GM21515 (cell line): ENCODE data around the gene CDKN2AIPNL.
"Not testable (repeated sequence)": the region's sequence is repeated elsewhere in the genome, so short reads cannot be mapped to it uniquely, and the experiment has no call there.

Experiments used
- ATAC-seq: cut with Tn5 transposase; IDR thresholded peaks from one replicate; pipeline ENCODE4 v1.9.1; 2021; ENCODE audit not compliant: unreplicated experiment

Gene CDKN2AIPNL

DNA sequence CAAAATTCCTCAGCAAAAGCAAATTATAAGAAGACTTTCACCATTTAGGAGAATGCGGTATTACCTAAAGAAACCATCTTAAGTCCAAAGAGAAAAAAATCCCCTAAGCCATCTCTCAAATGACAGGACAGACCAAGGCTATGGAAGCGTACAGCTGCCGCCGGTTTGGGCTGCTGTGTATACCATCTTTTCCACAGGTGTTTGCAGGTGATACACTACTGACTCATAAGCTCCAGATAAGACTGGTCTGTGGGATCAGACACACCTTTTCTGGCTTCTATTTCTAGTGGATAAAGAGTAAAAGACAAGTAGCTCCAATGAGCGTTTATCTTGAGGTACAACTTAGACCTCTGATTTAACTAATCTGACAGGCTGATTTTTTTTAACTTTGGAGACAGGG, 7.7 kb downstream of the CDKN2AIPNL start:
- ATAC-seq = no peak

DNA sequence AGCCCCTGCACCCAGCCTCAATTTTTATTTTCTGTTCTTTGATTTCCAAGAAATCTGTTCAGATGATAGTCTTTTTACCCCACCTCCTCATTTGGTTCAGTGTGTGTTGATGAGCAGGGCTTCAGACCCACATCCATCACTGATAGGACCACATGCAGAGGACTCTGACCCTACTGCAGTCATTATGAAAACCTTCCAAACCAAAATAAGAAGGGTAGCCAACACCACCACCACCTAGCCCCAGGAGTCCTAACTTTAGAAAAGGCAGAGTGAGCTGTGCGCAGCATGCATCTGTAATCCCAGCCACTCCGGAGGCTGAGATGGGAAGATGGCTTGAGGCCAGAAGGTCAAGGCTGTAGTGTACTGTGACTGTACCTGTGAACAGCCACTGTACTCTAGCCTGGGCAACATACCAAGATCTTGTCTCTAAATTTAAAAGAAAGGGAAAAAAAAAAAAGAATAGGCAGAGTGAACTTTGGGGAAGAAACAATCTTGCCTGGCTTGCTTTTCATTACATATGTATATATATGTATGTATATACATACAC, 13.0 kb downstream of the CDKN2AIPNL start:
- no peak for ATAC-seq

DNA sequence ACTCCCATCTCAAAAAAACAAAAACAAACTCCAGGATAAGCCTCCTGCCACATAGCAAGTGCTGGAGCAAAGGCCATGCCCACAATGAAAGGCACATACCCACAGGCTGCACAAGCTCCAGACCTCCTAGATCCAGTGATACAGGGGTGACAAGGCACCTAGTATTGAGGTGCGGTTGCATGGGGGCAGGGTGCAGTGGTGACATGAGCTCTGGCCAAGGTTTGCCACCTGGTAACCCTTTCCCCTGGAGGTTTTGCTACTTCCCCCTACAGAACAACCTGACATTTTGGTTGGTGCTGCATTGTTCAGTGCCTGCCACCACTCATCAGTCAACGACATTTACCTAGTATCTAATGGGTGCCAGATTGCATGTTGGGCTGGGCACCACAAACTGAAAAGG, 14.5 kb downstream of the CDKN2AIPNL start:
- no peak for ATAC-seq

DNA sequence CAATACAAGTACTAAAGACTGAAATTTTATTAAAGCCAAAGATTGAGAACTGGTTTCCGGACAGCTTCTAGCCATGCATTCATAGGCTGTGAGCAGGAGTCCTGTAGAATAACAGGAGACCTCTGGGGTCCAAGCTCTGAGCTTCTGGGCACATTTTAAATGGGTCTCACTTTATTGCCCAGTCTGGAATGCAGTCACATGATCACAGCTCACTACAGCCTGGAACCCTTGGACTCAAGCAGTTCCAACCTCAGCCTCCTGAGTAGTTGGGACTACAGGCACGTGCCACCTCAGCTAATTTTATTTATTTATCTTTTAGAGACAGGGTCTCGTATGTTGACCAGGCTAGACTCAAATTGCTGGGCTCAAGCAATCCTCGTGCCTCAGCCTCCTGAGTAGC, 15.4 kb downstream of the CDKN2AIPNL start:
- ATAC-seq = no peak

DNA sequence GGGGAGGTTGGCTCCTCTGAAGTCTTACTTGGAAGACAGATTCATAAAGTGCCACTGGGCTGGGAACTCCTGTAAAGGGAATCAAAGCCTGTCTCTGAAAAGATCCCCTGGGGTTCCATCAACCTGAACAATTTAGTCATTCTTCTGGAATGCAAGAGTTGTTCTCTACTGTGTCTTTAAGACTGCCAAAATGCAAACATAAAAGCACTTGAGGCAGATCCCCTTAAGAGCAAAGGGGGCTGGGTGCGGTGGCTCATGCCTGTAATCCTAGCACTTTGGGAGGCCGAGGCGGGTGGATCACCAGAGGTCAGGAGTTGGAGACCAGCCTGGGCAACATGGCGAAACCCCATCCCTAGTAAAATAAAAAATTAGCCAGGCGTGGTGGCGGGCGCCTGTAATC, 16.7 kb downstream of the CDKN2AIPNL start:
- no peak for ATAC-seq

DNA sequence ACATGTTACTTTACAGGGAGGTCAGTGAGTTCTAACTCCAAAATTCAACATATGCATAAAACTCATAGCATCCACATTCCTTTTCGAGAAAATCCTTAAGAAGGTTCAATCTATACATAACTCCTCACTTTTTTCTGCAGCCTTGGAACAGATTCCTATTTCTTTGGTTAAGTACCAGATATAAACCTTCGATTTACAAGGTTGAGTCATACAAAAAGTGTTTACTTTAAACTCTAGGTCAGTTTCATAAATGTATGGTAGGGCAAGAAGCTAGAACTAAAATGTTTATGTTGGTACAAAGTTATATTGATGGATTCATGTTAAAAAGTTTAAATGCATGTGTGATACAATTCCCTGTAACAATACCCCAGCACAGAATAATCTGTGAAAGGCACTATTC, 19.4 kb downstream of the CDKN2AIPNL start:
- no peak for ATAC-seq

DNA sequence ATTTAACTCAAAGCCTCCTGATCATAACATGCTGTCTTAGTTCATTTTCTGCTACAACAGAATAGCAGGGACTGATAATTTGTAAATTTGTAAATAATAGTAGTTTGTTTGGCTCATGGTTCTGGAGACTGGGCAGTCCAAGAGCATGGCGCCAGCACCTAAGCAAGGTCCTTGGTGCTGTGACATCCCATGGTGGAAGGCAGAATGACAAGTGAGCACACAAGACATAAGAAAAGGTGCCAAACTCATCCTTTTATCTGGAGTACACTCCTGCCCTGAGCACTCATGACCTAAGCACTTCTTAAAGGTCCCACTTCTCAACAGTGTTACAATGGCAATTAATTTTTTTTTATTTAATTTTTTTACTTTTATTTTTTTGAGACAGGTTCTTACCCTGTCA, 24.2 kb downstream of the CDKN2AIPNL start:
- no peak for ATAC-seq

DNA sequence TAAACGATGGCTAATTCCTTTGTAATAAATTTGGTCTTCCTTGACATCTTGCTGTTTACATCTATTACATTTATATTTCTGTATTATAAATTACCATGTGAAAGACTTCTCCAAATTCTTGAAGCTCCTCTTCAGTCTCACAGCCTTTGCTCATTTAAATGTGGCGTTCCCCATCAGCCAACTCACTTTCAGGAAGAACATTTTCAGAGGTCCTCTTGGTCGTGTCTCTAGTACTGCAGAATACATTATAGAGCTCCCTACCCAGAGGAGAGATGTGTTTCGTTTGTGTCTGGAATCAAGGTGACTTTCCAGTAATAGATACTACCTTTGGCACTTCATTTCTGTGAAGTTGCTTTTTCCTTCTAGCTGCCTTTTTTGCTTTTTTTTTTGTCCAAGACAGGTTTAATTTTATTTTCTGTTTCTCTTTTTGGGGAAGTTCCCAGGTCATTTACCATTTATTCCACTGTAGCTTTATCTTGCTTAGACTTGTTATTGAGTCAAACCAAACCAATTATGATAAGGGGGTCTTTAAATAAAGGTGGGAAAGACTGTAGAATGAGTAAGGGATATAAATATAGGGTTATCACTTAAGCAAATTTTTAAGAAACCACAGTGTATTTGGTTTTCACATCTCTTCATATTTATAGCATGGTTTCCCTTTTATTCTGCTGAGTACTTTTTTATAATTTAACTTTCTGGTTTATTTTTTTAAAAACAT, 27.5 kb downstream of the CDKN2AIPNL start:
- ATAC-seq = no peak

DNA sequence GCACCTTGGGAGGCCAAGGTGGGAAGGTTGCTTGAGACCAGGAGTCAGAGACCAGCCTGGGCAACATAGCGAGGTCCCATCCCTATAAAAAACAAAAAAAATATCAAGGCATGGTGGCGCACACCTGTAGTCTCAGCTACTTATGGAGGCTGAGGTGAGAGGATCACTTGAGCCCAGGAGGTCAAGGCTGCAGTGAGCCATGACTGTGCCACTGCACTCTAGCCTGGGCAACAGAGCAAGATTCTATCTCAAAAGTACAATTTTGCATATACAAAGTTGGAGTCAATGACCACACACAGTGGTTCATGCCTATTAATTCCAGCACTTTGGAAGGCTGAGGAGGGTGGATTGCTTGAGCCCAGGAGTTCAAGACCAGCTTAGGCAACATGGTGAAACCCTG, 29.5 kb downstream of the CDKN2AIPNL start:
- ATAC-seq = not testable (repeated sequence)

DNA sequence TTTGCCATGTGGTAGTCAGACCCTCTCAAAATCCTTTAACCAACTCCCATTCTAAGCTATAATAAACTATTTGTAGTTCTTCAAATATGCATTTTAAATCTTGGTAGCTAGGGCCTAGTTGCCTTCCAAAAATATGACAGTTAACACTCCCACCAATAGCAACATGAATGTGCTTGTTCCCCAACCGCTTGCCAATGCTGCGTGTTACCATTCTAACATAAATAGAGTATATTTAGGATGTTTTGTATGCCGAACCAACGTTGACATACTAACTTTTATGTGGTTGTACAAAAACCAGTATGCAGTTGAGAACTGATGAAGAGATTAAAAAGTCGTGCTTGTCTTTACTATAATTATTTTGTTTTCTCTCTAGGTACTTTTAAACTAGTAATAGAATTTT, 31.3 kb downstream of the CDKN2AIPNL start:
- no peak for ATAC-seq

DNA sequence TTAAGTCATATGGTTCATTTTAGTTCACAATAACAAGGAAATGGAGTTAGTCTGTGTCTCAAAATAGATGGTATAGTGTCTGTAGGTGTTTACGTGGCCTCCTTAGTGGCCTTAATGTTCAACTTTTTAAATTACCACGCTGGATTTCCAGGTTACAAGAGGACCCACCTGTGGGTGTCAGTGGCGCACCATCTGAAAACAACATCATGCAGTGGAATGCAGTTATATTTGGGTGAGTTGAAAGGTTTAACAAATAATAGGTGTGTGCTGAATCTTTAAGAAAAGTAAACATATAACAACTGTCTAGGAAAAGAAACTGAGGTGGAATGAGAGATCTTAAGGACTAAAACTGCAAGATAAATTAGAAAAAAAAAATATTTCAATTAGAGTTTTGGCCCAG, 37.4 kb downstream of the CDKN2AIPNL start:
- no peak for ATAC-seq

DNA sequence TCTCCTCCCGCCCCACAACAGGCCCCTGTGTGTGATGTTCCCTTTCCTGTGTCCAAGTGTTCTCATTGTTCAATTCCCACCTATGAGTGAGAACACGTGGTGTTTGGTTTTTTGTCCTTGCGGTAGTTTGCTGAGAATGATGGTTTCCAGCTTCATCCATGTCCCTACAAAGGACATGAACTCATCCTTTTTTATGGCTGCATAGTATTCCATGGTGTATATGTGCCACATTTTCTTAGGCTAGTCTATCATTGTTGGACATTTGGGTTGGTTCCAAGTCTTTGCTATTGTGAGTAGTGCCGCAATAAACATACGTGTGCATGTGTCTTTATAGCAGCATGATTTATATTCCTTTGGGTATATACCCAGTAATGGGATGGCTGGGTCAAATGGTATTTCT, 38.0 kb downstream of the CDKN2AIPNL start:
- ATAC-seq = not testable (repeated sequence)

DNA sequence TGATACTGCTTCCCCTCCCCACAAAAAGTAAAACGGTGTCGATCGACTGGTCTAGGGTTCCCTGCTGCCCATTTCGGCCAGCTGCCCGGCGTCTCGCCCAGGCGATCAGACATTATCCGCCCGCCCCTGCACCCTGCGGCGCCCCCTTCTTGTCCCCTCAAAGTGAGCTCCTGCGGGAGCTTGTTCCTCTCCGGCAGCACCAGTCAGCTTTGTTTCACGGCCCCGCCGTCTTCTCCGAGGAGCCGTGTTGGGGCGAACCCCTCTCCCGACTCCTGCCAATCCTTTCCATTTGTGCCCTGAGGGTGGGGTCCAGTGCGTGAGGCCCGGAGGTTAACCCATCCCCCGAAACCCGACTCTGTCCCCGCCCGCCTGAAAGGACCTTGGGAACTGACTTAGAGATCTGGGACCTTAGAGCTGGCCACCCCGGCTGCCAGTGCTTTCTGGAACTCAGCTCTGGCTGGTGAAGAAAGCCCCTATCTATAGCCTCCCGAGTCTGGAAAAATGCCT, 39.8 kb downstream of the CDKN2AIPNL start:
- no peak for ATAC-seq

DNA sequence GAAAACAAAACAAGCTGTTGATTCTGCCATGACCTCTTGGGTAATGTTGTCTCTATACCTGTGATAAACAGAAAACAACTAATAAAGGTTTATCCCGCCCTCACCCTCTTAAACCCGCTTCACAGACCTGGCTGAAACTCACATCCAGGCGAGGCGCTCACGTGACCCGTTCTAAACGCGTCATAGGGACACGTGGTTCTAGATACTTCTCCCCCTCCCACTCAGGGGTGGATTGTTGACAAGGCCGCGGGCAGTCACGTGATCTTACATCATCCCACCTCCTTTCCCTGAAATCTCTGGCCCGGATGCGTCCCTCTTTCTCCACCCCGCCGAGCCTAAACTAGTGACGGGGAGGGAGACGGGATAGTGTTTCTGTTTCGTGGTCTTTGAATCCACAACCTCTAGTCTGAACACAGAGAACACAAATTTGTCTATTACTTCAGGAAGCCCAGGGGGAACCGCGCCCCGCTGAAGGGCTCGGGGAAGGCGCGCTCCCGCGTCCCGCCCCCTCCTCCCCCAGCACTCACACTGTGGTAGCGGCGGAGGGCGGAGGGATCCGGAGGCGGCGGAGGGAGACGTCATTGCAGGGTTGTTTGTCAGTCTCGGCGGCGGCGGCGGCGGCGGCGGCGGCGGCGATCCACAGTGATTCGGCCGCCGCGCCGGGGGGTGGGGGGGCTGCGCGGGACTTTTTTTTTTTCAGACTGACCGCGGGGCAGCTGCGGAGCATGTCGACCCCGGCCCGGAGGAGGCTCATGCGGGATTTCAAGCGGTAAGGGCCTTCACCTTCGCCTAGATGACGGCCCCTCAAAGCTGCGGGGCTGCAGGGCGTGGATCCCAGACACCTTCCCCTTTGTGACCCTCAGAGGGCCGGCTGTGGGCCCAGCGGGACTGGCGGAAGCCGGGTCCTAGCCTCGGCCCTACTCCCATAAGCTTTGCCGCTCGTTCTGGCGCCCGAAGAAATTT, 40.5 kb downstream of the CDKN2AIPNL start, which contains the start of gene UBE2B:
TSS of gene UBE2B (plus strand) at position 699 of the 963 bp plus-strand sequence. CDS start at position 726, 27 bp downstream.
- peak; percentile 72 for ATAC-seq

DNA sequence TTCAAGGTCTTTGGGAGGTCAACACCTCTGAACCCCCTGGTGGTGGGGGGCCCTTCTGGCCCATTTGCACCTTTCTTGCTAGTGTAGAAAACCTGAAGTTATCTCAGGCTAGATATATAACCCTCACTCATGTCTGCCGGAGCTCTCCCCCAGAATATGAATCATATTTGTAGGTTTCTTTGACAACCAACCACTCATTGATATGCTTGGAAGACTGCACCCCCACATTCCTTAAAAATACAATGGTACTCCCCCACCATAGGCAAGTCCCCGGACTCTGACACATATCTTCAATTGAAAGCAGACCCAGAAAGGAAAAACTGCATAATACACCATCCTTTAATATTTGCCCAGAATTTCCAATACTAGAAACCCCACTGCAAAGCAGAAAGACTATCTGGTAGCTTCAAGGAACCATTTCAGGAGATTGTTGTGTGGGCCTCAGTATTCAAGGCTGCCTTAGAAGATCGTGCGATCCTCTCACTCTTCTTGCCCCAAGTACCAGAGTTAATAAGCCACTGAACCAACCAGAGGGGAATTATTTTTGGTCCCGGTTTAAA, 41.3 kb downstream of the CDKN2AIPNL start:
- peak; percentile 18 for ATAC-seq

DNA sequence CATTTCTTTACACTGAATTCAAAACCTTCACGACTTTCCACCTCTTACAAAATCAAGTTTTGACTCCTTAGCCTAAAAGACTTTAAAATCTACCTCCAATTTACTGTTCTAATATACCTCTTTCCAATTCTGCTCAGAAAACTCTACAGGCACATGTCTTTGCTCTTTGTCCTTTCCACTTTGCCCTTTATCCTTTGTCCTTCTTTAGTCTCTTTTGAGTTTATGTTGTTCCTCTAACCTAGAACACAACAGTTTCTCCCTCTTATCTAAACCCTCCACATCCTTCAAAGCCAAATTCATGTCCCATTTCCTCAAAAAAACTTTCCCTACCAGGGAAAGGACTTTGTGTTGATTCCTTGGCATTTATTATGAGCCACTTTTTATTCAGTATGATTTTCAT, 46.1 kb downstream of the CDKN2AIPNL start:
- no peak for ATAC-seq

DNA sequence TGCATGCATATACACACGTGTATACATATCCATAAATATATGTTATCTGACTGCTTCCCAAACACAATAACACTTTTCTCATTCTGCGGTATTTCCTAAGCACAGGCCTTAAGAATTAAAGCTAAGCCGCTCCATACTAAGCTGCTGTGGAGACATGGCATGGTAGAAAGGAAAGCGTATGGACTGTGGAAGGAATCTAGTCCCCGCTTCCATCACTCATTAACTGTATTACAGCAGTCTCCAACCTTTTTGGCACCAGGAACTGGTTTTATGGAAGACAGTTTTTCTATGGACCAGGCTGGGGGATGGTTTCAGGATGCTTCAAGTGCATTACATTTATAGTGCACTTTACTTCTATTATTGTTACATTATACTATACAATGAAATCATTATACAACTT, 56.0 kb downstream of the CDKN2AIPNL start:
- no peak for ATAC-seq
